GM10248 (cell line): Measurements from ENCODE around the gene LRRC70.

Source experiments
- CTCF ChIA-PET: fragments of 300-600 bp; sonication (Branson Sonifier 250); formaldehyde crosslinking; extraction: SDS; loops from one replicate; lab custom pipeline; 2021; ENCODE audit warnings: antibody characterized with exemption; lab: Yijun Ruan, JAX
- POLR2A ChIA-PET: fragments of 350-650 bp; sonication (Branson Sonifier 250); formaldehyde crosslinking; extraction: SDS; loops from one replicate; lab custom pipeline; 2020; ENCODE audit warnings: antibody characterized with exemption; lab: Yijun Ruan, JAX
- DNase-seq: peaks from one replicate; pipeline ENCODE4 v3.0.0; 2012; ENCODE audit errors: extremely low spot score
- CTCF ChIP-seq: IDR thresholded peaks from 2 replicates; pipeline ENCODE4 v1.5.1; 2012; ENCODE audit warnings: mild to moderate bottlenecking, low read depth; ENCODE audit errors: extremely low read depth, missing control alignments, control extremely low read depth

LRRC70 gene

GRCh38 chr5:62569470-62569869 lies 9.1 kb upstream of the LRRC70 start:
- ChIA-PET POLR2A (no interaction called here), CTCF (interaction anchor here (0.9 to 1.5 kb wide), 4 partner anchors 9 to 15 kb away, joined by 3 to 4 read pairs (median 4); no protein-coding TSS in a partner anchor)
- no peak for TF ChIP-seq CTCF
- DNase-seq = no peak

- POLR2A ChIA-PET = no interaction called here
- DNase-seq = no peak
- CTCF ChIA-PET = interaction anchor here (1.4 to 2.7 kb wide), 3 partner anchors 9 to 59 kb away, joined by 3 to 18 read pairs (median 3); no protein-coding TSS in a partner anchor
- TF ChIP-seq CTCF = no peak
Measured at GRCh38 chr5:62572918-62573514, 5.6 kb upstream of the LRRC70 start.

GRCh38 chr5:62574599-62574998 lies 4.0 kb upstream of the LRRC70 start:
- CTCF ChIA-PET = interaction anchor here (1.1 to 2.7 kb wide), 3 partner anchors 8 to 36 kb away, joined by 3 to 18 read pairs (median 3); no protein-coding TSS in a partner anchor
- DNase-seq = peak; percentile 14
- no peak for TF ChIP-seq CTCF
- POLR2A ChIA-PET = no interaction called here

- DNase-seq = no peak
- TF ChIP-seq CTCF = no peak
- CTCF ChIA-PET = interaction anchor here (1.4 kb wide), 1 partner anchor 30 kb away, joined by 3 read pairs; no protein-coding TSS in a partner anchor
- POLR2A ChIA-PET = no interaction called here
Measured at GRCh38 chr5:62575066-62575465, 3.6 kb upstream of the LRRC70 start.

GRCh38 chr5:62575489-62575888 lies 3.1 kb upstream of the LRRC70 start:
- no peak for TF ChIP-seq CTCF
- ChIA-PET CTCF (interaction anchor here (1.4 kb wide), 1 partner anchor 30 kb away, joined by 3 read pairs; no protein-coding TSS in a partner anchor), POLR2A (no interaction called here)

GRCh38 chr5:62576570-62577170 lies 1.9 kb upstream of the LRRC70 start:
- no peak for DNase-seq
- CTCF ChIA-PET = interaction anchor here (1.5 kb wide), 1 partner anchor 11 kb away, joined by 3 read pairs; no protein-coding TSS in a partner anchor
- POLR2A ChIA-PET = interaction anchor here (0.6 kb wide), 1 partner anchor 839 kb away, joined by 4 read pairs; no protein-coding TSS in a partner anchor
- no peak for TF ChIP-seq CTCF

More at GRCh38 chr5:62575489-62575888, 3.1 kb upstream of the LRRC70 start:
- DNase-seq = no peak
